Parathyroid adenoma (tissue), 2 donors: Measurements from ENCODE around the gene CYP46A1.

Experiments
- H2AFZ ChIP-seq: fragments of 300-600 bp; sonication (generic); one replicate; pipeline ENCODE4 v1.7.0; 2017; ENCODE audit warnings: antibody characterized with exemption, mild to moderate bottlenecking
- H3K27ac ChIP-seq: fragments of 300-600 bp; sonication (generic); one replicate; pipeline ENCODE4 v1.7.0; 2017
- H3K27me3 ChIP-seq: fragments of 300-600 bp; sonication (generic); one replicate; pipeline ENCODE4 v1.7.0; 2017; ENCODE audit warnings: low read length; ENCODE audit not compliant: control insufficient read depth, insufficient read depth
- H3K36me3 ChIP-seq: fragments of 300-600 bp; sonication (generic); one replicate; pipeline ENCODE4 v1.7.0; 2017; ENCODE audit warnings: low read length; ENCODE audit not compliant: control insufficient read depth, insufficient read depth
- H3K4me1 ChIP-seq: fragments of 300-600 bp; sonication (generic); one replicate; pipeline ENCODE4 v1.7.0; 2017; ENCODE audit warnings: control low read depth
- H3K4me2 ChIP-seq: fragments of 300-600 bp; sonication (generic); one replicate; pipeline ENCODE4 v1.7.0; 2017; ENCODE audit warnings: low read length
- H3K4me3 ChIP-seq: fragments of 300-600 bp; sonication (generic); one replicate; pipeline ENCODE4 v1.7.0; 2017; ENCODE audit warnings: low read depth, low read length
- H3K79me2 ChIP-seq: fragments of 300-600 bp; sonication (generic); one replicate; pipeline ENCODE4 v1.7.0; 2017; ENCODE audit warnings: control low read depth
- H3K9ac ChIP-seq: fragments of 300-600 bp; sonication (generic); one replicate; pipeline ENCODE4 v1.7.0; 2017; ENCODE audit warnings: mild to moderate bottlenecking
- H3K9me3 ChIP-seq: fragments of 300-600 bp; sonication (generic); one replicate; pipeline ENCODE4 v1.7.0; 2017; ENCODE audit warnings: low read length; ENCODE audit not compliant: control insufficient read depth
- CTCF ChIP-seq: fragments of 300-600 bp; sonication (generic); IDR thresholded peaks from one replicate; pipeline ENCODE4 v1.7.0; 2017; ENCODE audit warnings: antibody characterized with exemption, mild to moderate bottlenecking
- donor health status: primary hyperparathyroidism.

CYP46A1 gene

GRCh38 chr14:99681101-99681831, 2.8 kb upstream of the CYP46A1 start:
- no peak overlapping the region for H3K9ac ChIP-seq
- no peak overlapping the region for H3K27ac ChIP-seq
- no peak overlapping the region for H3K4me2 ChIP-seq
- no peaks in the 10 kb centered on the region for H3K36me3 ChIP-seq
- H3K4me3 ChIP-seq = no peak overlapping the region
- peaks cover 4% of the 10 kb centered on the region for H3K4me1 ChIP-seq
- H3K27me3 ChIP-seq = no peaks in the 10 kb centered on the region
- no peak for TF ChIP-seq CTCF
- H3K9me3 ChIP-seq = no peaks in the 10 kb centered on the region
- no peaks in the 10 kb centered on the region for H3K79me2 ChIP-seq
- H2AFZ ChIP-seq = no peak overlapping the region

GRCh38 chr14:99681832-99682148, 2.3 kb upstream of the CYP46A1 start:
- no peaks in the 10 kb centered on the region for H3K27me3 ChIP-seq
- H3K4me1 ChIP-seq = peaks cover 4% of the 10 kb centered on the region
- H3K4me3 ChIP-seq = no peak overlapping the region
- no peaks in the 10 kb centered on the region for H3K79me2 ChIP-seq
- no peaks in the 10 kb centered on the region for H3K36me3 ChIP-seq
- no peak overlapping the region for H3K27ac ChIP-seq
- H3K9me3 ChIP-seq = no peaks in the 10 kb centered on the region
- no peak for TF ChIP-seq CTCF
- H2AFZ ChIP-seq = no peak overlapping the region
- no peak overlapping the region for H3K4me2 ChIP-seq
- H3K9ac ChIP-seq = no peak overlapping the region

GRCh38 chr14:99682809-99683618, 1.1 kb upstream of the CYP46A1 start:
- H3K36me3 ChIP-seq = no peaks in the 10 kb centered on the region

GRCh38 chr14:99684410-99684934, 374 bp downstream of the CYP46A1 start:
- Histone ChIP-seq H3K4me1 (peaks cover 4% of the 10 kb centered on the region), H3K27ac (no peak overlapping the region), H3K27me3 (no peaks in the 10 kb centered on the region), H3K4me3 (peak overlapping the region; percentile 60), H2AFZ (peak overlapping the region; percentile 97), H3K9me3 (no peaks in the 10 kb centered on the region), H3K79me2 (peaks cover 5% of the 10 kb centered on the region), H3K4me2 (peak overlapping the region; percentile 84), H3K36me3 (no peaks in the 10 kb centered on the region), H3K9ac (no peak overlapping the region)
- no peak for TF ChIP-seq CTCF

More at GRCh38 chr14:99682809-99683618, 1.1 kb upstream of the CYP46A1 start:
- Histone ChIP-seq H3K4me3 (peak overlapping the region; percentile 81), H3K9ac (peak overlapping the region; percentile 57), H3K27ac (peak overlapping the region; percentile 75), H2AFZ (peak overlapping the region; percentile 100), H3K4me2 (peak overlapping the region; percentile 99), H3K9me3 (no peaks in the 10 kb centered on the region), H3K79me2 (peaks cover 4% of the 10 kb centered on the region), H3K4me1 (peaks cover 4% of the 10 kb centered on the region), H3K27me3 (no peaks in the 10 kb centered on the region)
- peak; percentile 94 for TF ChIP-seq CTCF
